DND-41 (cell line): Measurements from ENCODE around the gene RPL10.

Experiments used
- CTCF ChIP-seq: IDR thresholded peaks from 2 replicates; pipeline ENCODE4 v1.5.1; 2012; ENCODE audit warnings: borderline replicate concordance, low read length, moderate library complexity, mild to moderate bottlenecking; ENCODE audit not compliant: poor library complexity, severe bottlenecking; ENCODE audit errors: extremely low read depth
- EZH2 ChIP-seq: IDR thresholded peaks from 3 replicates; pipeline ENCODE4 v1.6.1; 2012; ENCODE audit warnings: borderline replicate concordance, low read depth, mild to moderate bottlenecking, moderate library complexity, low read length, inconsistent platforms; ENCODE audit not compliant: severe bottlenecking

GRCh38 chrX:154426916-154427770 lies 29.0 kb downstream of the RPL10 start:
- TF ChIP-seq CTCF: no peak
- no peak for TF ChIP-seq EZH2
